GM18498 (cell line): ENCODE data around the gene OR52E6.

ENCODE experiments used
- ATAC-seq: cut with Tn5 transposase; IDR thresholded peaks from one replicate; pipeline ENCODE4 v1.9.1; 2021; ENCODE audit warnings: mild to moderate bottlenecking, moderate library complexity; ENCODE audit not compliant: unreplicated experiment

The OR52E6 gene

GRCh38 chr11:5841797-5842196 is at the start of gene OR52E6:
Gene OR52E6, minus strand, starts transcription at chr11:5841897. Its CDS starts 0 bp downstream, at chr11:5841897.
- no peak for ATAC-seq

- ATAC-seq, result no peak
Measured at GRCh38 chr11:5891216-5891800, 49.6 kb upstream of the OR52E6 start.

GRCh38 chr11:5887661-5888060 is 46.0 kb upstream of the OR52E6 start:
- ATAC-seq, result no peak

GRCh38 chr11:5887172-5887571 is 45.5 kb upstream of the OR52E6 start:
- no peak for ATAC-seq

GRCh38 chr11:5881756-5882155 is 40.1 kb upstream of the OR52E6 start:
- ATAC-seq, result no peak

GRCh38 chr11:5880329-5880728 is 38.6 kb upstream of the OR52E6 start, which contains the start of gene OR52E4:
Gene OR52E4, plus strand, starts transcription at chr11:5880629. Its CDS starts 3,664 bp downstream, at chr11:5884293.
- ATAC-seq, result no peak

GRCh38 chr11:5878564-5878963 is 36.9 kb upstream of the OR52E6 start:
- ATAC-seq, result no peak

- ATAC-seq, result no peak
Measured at GRCh38 chr11:5865826-5866225, 24.1 kb upstream of the OR52E6 start.

- no peak for ATAC-seq
Measured at GRCh38 chr11:5857590-5857989, 15.9 kb upstream of the OR52E6 start, which contains the start of gene OR52E8. Gene OR52E8, minus strand, starts transcription at chr11:5857690. Its CDS starts 0 bp downstream, at chr11:5857690.

GRCh38 chr11:5851002-5851401 is 9.3 kb upstream of the OR52E6 start:
- no peak for ATAC-seq

- no peak for ATAC-seq
Measured at GRCh38 chr11:5847711-5848110, 6.0 kb upstream of the OR52E6 start.

- ATAC-seq, result no peak
Measured at GRCh38 chr11:5846701-5847100, 5.0 kb upstream of the OR52E6 start.

- no peak for ATAC-seq
Measured at GRCh38 chr11:5837695-5838094, 4.0 kb downstream of the OR52E6 start.

- ATAC-seq, result no peak
Measured at GRCh38 chr11:5833446-5833845, 8.3 kb downstream of the OR52E6 start.

- ATAC-seq, result no peak
Measured at GRCh38 chr11:5831196-5831829, 10.4 kb downstream of the OR52E6 start.

- peak; percentile 67 for ATAC-seq
Measured at GRCh38 chr11:5818245-5818886, 23.3 kb downstream of the OR52E6 start.

GRCh38 chr11:5815534-5815933 is 26.2 kb downstream of the OR52E6 start:
- no peak for ATAC-seq

GRCh38 chr11:5809905-5810795 is 31.5 kb downstream of the OR52E6 start:
- ATAC-seq, result no peak

GRCh38 chr11:5809122-5809519 is 32.6 kb downstream of the OR52E6 start:
- ATAC-seq, result peak; percentile 25

GRCh38 chr11:5808500-5809121 is 33.1 kb downstream of the OR52E6 start, which contains the start of gene OR52N2:
Gene OR52N2, plus strand, starts transcription at chr11:5808924. Its CDS starts 11,412 bp downstream, at chr11:5820336.
- peak; percentile 94 for ATAC-seq
